COLO829 (cell line): ENCODE measurements around the gene NKIRAS1.
"Not testable (repeated sequence)": the region's sequence is repeated elsewhere in the genome, so short reads cannot be mapped to it uniquely, and the experiment has no call there.

Experiments used
- DNase-seq: peaks from one replicate; pipeline ENCODE4 v3.0.0; 2012; ENCODE audit warnings: low spot score

NKIRAS1 gene

DNA sequence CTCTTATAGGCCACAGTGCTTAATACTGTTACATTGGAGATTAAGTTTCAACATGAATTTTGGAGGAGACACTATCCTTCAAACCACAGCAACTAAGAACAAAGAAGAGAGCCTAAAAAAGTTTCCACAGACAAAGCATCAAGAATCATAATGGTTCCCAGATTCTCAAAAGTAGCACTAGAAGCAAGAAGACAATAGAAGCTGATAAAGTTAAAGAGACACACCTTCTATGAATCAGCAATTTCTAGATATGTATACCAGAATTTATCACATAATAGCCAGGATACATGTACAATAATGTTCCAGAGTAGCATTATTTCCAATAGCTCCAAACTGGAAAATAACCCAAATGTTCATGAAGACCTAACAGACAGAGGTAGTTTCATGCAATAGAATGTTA lies 12.2 kb downstream of the NKIRAS1 start:
- no peak for DNase-seq

DNA sequence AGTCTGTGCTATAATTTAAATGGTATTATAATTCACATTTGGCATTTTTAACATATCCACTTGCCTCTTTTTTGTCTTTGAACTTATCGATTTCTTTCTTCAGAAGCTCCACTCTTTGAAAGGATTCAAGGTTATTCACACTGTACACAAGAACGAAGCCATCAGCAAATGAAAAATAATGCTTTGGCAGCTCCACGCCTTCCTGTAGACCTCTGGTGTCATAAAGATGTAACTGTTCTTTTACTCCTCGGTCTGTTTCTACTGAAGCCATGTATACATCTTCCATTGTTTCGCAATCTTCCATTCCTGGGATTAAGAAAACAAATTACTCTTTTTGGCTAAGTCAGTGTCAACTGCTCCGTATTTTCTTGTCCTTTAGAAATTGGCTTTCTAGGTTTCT lies 16.0 kb downstream of the NKIRAS1 start:
- peak; percentile 31 for DNase-seq

- DNase-seq, result no peak
Measured at GRCh38 chr3:23895181-23895580, 21.6 kb downstream of the NKIRAS1 start.

- no peak for DNase-seq
Measured at GRCh38 chr3:23894254-23895061, 22.3 kb downstream of the NKIRAS1 start.

DNA sequence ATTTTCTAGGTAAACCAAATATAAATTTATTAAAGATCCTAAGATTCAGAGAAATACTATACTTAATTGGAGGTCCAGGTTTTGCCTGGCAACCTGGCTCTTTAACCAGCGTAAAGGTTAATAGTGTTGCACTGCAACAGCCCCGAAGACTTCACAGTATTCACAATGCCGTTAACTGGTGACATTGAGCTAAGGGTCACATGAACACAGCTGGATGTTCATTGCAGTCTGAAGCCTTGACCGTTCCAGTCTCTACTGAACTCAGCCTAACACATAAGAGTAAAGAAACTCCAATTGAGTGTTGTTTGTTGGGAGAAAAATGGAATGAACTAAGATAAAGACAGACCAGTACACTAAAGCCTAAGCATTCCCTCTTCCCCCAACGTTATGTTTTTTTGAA lies 26.8 kb downstream of the NKIRAS1 start:
- no peak for DNase-seq

- DNase-seq, result no peak
Measured at GRCh38 chr3:23889386-23889785, 27.4 kb downstream of the NKIRAS1 start.

- no peak for DNase-seq
Measured at GRCh38 chr3:23888617-23889228, 28.1 kb downstream of the NKIRAS1 start.

DNA sequence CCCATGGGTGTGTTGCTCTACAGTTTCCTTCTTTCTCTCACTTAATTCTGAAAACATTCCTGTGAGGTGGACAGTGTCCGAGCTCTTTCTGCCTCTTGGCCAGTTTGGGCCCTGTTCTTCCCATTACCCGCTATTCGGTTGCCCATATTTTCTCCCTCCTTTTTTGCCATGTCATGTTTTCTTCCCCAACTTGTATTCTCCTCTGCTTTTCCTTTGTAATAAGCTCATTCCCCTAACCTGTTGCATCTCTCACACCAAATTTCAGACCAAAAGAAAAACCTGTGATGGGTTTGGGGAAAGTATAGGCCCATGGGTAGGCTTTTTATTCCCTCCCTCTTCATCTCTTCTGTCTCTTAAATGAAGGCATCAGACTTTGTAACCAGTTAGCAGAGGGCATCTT lies 30.5 kb downstream of the NKIRAS1 start:
- DNase-seq, result no peak

GRCh38 chr3:23885210-23885609 lies 31.6 kb downstream of the NKIRAS1 start:
- no peak for DNase-seq

DNA sequence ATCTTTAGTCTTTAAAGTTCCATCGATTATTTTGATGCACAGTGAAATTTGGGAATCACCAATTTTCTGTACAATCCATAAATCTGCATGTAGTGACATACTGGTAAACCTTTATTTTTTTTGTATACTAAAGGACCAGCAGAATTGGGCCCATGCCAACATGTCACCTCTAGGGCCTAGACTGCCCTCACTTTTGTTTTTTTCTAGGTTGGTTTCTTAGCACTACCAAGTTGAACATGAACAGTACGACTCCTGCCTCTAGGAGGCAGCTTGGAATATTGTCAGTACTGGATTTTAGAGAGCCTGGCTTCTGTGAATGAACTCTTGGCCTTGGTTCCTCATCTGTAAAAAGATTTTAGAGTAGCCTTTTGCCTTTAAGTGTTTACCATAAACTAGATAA lies 32.3 kb downstream of the NKIRAS1 start:
- no peak for DNase-seq

- DNase-seq, result no peak
Measured at GRCh38 chr3:23882487-23882918, 34.3 kb downstream of the NKIRAS1 start.

DNA sequence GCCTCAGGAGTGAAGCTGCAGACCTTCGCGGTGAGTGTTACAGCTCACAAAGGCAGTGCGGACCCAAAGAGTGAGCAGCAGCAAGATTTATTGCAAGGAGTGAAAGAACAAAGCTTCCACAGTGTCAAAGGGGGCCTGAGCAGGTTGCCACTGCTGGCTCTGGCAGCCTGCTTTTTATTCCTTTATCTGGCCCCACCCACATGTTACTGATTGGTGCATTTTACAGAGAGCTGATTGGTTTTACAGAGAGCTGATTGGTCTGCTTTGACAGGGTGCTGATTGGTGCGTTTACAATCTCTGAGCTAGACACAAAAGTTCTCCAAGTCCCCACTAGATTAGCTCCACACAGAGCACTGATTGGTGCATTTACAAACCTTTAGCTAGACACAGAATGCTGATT lies 34.8 kb downstream of the NKIRAS1 start:
- DNase-seq, result not testable (repeated sequence)

DNA sequence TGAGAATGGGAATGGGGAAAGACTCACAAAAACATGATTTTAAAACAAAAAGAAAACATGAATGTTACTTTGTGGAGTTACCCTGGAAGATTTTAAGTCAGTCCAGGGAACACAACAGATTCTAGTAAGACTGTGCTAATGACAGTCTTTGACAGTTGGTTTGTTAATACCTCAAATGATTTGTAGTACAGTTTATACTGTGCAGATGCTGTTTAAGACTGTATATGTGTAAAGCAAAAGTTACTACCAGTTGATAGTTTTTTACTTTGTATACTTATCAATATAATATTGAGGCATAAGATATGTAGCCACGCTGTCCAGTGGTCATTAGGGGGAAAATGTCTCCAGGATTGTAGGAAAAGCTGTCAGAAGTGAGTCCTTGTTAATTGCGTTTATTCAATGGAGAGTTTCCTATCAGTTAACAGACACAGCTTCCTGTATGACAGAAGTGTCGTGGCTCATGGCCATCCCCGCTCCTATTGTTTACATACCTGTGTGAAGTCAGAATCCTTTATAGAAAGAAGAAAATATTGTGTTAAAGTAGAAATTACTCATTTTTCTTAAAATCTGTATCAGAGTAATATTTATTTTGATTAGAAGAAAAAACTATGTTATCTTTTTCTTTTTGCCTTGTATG lies 36.0 kb downstream of the NKIRAS1 start:
- no peak for DNase-seq

GRCh38 chr3:23879485-23879884 lies 37.3 kb downstream of the NKIRAS1 start:
- DNase-seq, result no peak

GRCh38 chr3:23877329-23877980 lies 39.3 kb downstream of the NKIRAS1 start:
- DNase-seq, result no peak

- DNase-seq, result no peak
Measured at GRCh38 chr3:23876923-23877322, 39.9 kb downstream of the NKIRAS1 start.

DNA sequence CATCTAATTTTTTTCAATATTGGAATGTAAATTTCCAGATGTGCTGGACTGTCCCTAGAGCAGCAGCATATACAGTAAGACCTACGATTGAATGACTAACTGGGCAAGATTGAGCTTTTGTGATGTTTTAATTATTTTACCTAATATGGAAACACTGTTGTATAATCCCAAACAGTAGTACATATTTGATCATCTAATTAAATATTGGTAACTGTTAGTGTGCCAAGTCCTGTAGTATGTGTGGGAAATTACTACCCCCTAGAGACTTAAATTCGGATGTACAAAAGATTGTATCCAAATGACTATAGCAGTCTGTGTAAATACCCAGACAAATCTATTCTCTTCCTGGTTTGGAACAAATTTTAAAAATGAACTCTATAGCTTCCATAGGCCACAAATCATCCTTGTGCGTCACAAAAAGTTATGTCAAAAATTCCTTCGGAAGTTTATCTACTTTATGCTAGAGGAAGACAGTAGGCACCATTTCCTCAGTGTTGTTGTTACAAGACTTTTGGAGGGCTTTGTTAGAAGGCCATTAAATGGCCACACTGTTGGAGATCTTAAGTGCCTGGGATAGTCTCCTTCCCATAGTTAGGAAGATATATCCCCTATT lies 41.6 kb downstream of the NKIRAS1 start:
- DNase-seq, result no peak

GRCh38 chr3:23874359-23875112 lies 42.3 kb downstream of the NKIRAS1 start:
- DNase-seq, result no peak

DNA sequence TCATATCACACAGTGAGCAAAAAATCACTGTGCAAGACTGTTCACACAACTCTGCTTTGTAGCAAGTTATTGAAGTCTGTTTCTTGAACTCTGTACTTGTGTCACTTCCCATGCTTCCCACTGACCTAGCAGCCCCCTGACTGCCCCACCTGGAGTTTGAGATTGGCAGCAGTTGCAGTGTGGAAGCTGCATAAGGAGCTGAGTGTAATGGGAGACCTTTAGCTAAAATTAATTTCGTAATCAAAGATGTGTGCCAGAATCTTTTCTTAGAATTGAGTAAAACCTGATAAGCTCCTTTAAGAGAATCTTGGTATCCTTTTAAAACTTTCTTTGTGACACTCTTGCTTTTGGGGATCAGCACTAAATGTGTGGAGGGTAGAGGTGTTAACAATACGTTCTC lies 42.8 kb downstream of the NKIRAS1 start:
- no peak for DNase-seq

- no peak for DNase-seq
Measured at GRCh38 chr3:23872330-23872729, 44.5 kb downstream of the NKIRAS1 start.

DNA sequence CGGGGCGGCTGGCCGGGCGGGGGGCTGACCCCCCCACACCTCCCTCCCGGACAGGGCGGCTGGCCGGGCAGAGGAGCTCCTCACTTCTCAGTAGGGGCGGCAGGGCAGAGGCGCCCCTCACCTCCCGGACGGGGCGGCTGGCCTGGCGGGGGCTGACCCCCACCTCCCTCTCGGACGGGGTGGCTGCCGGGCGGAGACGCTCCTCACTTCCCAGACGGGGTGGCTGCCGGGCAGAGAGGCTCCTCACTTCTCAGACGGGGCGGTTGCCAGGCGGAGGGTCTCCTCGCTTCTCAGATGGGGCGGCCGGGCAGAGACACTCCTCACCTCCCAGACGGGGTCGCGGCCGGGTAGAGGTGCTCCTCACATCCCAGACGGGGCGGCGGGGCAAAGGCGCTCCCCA lies 45.4 kb downstream of the NKIRAS1 start:
- DNase-seq, result not testable (repeated sequence)

DNA sequence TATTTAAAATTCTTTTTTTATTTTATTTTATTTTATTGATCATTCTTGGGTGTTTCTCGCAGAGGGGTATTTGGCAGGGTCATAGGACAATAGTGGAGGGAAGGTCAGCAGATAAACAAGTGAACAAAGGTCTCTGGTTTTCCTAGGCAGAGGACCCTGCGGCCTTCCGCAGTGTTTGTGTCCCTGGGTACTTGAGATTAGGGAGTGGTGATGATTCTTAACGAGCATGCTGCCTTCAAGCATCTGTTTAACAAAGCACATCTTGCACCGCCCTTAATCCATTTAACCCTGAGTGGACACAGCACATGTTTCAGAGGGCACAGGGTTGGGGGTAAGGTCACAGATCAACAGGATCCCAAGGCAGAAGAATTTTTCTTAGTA lies 46.1 kb downstream of the NKIRAS1 start:
- DNase-seq, result not testable (repeated sequence)
